Left colon (tissue), 2 donors: ENCODE data around the gene MRPL51. TPM values are rescaled to one million over a fixed set of nuclear protein-coding genes. Genes with fewer than 3 reads are reported as not detected.
"Not testable (repeated sequence)": the region's sequence is repeated elsewhere in the genome, so short reads cannot be mapped to it uniquely, and the experiment has no call there.

ENCODE experiments used
- ATAC-seq: fragments of 200-7000 bp; cut with Tn5 transposase; one replicate; pipeline ENCODE4 v1.9.1; 2020; ENCODE audit warnings: mild to moderate bottlenecking, moderate library complexity
- DNase-seq, 2 donors: peaks; one replicate each; pipeline ENCODE4 v3.0.0-alpha.2; 2020
- intact Hi-C, 2 donors: fragments of 100-400 bp; cut with DNase I in 1 of 2; cut with micrococcal nuclease in 1 of 2; formaldehyde crosslinking; loops; one replicate each; pipeline versions ENCODE4 v1.11.2 to v1.14.0; 2022; cut with DNase I, micrococcal nuclease
- total RNA-seq, 2 donors: library from RNA; stranded (reverse); fragmentation: NEBNext Ultra II Directional; extraction: Animal tissue kit (Norgen Biotek cat#: 25700); gene quantifications; one replicate each; pipeline ENCODE4 v1.2.1, GENCODE V29; 2021
- donor health status: DM: no; HTN: no; CAD: no.
- donor health status: DM: yes; HTN: yes; CAD: no.

MRPL51 gene
- total RNA-seq, 2 donors from 2014 or later = 124 to 131 TPM

DNA sequence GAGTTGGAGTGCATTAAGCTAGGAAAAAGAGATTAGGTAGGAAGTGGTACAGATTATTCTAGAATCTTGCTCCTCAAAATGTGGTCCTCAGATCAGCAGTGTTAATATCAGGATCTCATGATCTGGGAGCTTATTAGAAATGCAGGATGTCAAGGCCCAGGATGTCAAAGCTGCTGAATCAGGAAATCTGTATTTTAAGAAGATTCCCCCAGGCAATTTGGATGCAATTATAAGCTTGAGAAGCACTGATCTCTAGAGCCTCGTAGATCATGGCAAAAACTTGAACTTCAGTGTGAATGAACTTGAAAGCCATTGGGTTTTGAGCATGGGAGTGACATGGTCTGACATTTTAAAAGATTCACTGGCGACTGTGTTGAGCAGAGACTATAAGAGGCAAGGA, 7.4 kb upstream of the MRPL51 start:
- intact Hi-C loops = no loop called here
- DNase-seq (no peak), ATAC-seq (no peak)

DNA sequence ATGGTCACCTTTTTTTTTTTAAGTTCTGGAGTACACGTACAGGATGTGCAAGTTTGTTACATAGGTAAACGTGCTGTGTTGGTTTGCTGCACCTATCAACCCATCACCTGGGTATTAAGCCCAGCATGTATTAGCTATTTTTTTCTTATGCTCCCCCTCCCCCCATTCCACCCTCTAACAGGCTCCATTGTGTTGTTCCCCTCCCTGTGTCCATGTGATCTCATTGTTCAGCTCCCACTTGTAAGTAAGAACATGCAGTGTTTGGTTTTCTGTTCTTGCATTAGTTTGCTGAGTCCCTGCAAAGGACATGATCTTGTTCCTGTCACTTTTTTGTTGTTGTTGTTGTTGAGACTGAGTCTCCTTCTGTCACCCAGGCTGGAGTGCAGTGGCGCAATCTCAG, 4.2 kb upstream of the MRPL51 start:
- ATAC-seq, intact Hi-C loops, DNase-seq: not testable (repeated sequence)

DNA sequence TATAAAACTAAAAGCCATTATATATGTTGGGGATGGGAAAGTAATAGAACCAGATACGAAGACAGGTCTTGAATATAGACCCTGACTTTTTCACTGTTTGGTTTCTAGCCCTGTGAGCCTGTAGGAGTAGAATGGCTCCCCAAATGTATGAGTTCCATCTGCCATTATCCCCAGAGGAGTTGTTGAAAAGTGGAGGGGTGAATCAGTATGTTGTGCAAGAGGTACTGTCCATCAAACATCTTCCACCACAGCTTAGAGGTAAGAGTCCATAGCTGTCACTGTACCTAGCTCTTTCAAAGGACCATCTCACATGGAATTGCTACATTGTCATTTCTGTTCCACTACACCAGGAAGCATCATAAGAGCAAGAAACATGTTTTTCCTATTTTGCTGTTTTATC, 1.9 kb upstream of the MRPL51 start:
- ATAC-seq = no peak
- no peak for DNase-seq
- intact Hi-C loops = no loop called here

DNA sequence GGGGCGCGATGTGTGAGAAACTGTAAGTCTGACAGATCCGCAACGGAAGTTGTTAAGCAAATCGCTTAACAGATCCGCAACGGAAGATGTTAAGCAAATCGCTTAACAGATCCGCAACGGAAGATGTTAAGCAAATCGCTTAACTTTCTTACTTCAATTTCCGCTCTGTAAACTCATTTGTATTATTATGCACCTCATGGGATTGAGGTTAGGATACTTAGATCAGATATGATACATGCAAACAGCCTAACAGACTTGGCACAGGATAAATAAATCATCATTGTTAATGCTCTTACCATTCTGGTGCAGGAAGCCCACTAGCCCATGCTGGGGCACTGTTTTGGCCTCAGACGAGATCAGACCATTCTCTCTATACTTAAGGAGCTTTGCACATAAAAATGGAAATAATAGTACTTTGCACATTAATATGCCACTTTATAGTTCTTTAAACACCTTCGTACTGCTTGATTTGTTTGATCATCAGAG, 1.2 kb upstream of the MRPL51 start:
- intact Hi-C loops = no loop called here
- no peak for DNase-seq
- no peak for ATAC-seq

DNA sequence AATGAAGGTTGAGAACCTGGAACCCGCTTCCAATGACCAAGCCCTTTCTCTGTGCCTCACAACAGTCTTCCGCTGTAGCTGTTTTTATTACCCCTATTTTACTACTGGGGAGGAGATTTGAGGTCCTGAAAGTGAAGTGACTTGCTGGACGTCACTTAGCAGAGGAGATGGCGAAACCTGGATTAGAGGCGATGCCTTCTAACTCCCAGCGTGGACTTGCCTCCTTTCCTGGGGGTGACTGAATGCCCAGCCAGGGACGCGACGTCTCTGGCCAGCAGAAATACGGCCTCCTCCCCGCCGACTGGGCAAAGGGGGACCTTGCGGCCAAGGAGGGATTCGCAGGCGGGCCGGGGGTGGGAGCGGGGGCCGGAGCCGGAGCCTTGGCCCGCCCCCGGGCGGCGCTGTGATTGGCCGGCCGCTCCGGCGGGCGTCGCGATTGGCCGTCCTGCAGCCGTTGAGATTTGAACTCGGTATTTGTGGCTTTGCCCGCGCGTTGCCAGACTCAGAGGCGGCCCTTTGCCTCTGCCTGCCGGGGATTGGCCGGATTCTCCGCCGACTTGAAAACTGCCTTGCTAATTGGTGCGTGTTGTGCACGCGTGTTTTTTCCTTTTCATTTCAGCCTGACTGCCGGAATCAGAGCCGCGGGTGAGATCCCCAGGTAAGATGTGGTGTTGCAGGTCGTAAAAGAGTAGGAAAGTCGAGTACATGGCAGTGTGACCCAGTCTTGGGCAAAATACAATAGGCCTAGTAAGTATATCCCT, 615 bp upstream of the MRPL51 start, which contains the start of gene NCAPD2:
Gene NCAPD2 (plus strand): TSS at position 606 of the 761 bp plus-strand sequence. CDS start 997 bp downstream, outside the sequence.
- intact Hi-C loops = no loop called here
- peak; percentile 93 to 97 for DNase-seq
- peak; percentile 88 for ATAC-seq

DNA sequence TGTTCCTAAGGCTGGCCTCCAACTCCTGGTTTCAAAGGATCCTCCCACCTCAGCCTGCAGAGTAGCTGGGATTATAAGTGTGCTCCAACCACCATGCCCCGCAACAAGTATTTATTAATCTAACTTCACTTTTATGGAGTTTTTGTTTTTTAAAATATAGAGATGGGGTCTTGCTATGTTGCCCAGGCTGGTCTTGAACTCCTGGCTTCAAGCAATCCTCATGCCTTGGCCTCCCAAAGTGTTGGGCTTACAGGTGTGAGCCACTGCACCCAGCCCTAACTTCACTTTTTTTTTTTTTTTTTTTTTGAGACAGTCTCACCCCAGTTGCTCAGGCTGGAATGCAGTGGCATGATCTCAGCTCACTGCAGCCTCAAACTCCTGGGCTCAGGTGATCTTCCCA, 2.4 kb downstream of the MRPL51 start:
- intact Hi-C loops, DNase-seq, ATAC-seq: not testable (repeated sequence)

DNA sequence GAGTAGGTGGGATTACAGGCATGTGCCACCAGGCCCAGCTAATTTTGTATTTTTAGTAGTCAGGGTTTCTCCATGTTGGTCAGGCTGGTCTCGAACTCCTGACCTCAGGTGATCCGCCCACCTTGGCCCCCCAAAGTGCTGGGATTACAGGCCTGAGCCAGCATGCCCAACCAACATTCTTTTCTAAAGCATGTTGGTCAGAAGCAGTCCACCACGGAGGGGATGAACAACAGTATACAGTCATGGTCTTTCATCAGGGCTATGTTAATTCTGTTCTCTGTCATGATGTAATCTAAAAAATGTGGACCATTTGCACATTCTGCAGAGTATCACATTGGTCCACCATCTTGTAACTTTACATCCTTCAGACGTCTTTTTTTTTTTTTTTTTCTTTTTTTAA, 3.6 kb downstream of the MRPL51 start:
- intact Hi-C loops = no loop called here
- DNase-seq (no peak), ATAC-seq (no peak)

DNA sequence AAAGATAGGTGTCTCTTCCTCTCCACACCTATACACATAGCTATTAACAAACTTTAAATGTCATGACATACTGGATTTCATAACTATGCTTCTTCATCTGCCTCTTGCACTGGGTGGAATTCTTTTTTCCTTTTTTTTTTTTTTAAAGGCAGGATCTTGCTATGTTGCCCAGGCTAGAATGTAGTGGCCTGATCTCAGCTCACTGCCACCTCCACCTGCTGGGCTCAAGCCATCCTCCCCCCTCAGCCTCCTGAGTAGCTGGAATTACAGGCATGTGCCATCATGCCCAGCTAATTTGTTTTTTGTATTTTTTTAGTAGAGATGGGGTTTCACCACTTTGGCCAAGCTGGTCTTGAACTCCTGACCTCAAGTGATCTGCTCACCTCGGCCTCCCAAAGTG, 4.8 kb downstream of the MRPL51 start:
- DNase-seq = no peak
- intact Hi-C loops = no loop called here
- ATAC-seq = no peak

DNA sequence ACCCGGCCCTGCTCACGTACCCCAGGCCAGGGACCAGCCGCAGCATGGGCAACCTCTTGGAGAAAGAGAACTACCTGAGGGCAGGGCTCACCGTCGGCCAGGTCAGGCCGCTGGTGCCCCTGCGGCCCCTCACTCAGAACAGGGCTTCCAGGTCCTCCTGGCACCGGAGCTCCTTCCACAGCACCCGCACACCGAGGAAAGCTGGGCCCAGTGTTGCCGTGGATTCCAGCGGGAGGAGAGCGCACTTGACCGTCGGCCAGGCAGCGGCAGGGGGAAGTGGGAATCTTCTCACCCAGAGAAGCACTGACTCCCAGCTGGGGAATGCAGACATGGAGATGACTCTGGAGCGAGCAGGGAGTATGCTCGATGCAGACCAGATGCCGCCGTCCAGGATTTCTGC, 14.6 kb downstream of the MRPL51 start:
- intact Hi-C loops = no loop called here
- DNase-seq = no peak
- ATAC-seq = no peak

DNA sequence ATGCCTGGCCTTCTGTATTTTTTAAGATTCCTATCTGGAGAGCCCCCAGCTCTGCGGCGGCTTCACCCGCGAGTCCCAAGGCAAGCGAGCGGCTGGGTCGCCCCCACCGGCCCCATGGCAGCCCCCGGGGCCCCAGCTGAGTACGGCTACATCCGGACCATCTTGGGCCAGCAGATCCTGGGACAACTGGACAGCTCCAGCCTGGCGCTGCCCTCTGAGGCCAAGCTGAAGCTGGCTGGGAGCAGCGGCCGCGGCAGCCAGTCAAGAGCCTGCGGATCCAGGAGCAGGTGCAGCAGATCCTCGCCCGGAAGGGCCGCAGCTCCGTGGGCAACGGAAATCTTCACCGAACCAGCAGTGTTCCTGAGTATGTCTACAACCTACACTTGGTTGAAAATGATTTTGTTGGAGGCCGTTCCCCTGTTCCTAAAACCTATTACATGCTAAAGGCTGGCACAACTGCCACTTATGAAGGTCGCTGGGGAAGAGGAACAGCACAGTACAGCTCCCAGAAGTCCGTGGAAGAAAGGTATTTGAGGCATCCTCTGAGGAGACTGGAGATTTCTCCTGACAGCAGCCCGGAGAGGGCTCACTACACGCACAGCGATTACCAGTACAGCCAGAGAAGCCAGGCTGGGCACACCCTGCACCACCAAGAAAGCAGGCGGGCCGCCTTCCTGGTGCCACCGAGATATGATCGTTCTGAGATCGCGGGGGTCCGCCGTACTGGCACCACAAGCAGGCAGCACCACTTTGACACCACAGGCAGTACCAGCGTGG, 15.3 kb downstream of the MRPL51 start:
- ATAC-seq, intact Hi-C loops, DNase-seq: not testable (repeated sequence)

DNA sequence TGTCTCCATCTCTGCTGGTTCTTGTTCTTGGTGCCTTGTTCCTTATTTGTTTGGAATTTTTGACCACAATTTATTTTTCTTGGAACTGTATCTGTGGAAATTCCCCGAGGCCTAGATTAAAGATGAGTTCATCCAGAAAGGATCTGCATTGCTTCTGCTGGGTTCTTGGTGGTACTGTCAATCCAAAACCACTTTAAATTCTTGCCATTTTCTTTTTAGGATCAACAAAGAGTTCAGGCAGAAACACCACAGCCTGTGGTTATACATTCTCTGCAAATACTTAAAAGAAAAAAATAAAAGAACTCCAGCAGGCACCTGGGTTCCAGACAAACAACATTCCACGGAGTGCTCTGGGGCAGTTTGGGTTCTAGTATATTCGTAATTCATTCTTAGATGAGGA, 16.6 kb downstream of the MRPL51 start:
- intact Hi-C loops = no loop called here
- no peak for DNase-seq
- no peak for ATAC-seq

DNA sequence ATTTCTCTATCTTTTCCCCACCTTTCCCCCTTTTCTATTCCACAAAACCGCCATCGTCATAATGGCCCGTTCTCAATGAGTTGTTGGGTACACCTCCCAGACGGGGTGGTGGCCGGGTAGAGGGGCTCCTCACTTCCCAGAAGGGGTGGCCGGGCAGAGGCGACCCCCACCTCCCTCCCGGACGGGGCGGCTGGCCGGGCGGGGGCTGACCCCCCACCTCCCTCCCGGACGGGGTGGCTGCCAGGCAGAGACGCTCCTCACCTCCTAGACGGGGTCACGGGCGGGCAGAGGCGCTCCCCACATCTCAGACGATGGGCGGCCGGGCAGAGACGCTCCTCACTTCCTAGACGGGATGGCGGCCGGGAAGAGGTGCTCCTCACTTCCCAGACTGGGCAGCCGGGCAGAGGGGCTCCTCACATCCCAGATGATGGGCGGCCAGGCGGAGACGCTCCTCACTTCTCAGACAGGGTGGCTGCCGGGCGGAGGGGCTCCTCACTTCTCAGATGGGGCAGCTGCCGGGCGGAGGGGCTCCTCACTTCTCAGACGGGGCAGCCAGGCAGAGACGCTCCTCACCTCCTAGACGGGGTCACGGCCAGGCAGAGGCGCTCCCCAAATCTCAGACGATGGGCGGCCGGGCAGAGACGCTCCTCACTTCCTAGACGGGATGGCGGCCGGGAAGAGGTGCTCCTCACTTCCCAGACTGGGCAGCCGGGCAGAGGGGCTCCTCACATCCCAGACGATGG, 17.7 kb downstream of the MRPL51 start:
- DNase-seq, intact Hi-C loops, ATAC-seq: not testable (repeated sequence)

DNA sequence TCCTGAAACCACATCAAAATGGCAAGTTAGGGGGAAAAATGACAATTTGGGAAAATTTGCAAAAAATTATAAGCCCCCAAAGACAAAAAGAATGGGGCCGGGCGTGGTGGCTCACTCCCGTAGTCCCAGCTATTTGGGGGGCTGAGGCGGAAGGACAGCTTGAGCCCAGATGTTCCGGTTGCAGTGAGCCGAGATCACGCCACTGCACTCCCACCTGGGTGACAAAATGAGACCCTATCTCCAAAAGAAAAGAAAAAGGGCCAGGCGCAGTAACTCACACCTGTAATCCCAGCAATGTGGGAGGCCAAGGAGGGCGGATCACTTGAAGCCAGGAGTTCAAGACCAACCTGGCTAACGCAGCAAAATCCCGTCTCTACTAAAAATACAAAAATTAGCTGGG, 20.6 kb downstream of the MRPL51 start:
- no peak for DNase-seq
- intact Hi-C loops = no loop called here

DNA sequence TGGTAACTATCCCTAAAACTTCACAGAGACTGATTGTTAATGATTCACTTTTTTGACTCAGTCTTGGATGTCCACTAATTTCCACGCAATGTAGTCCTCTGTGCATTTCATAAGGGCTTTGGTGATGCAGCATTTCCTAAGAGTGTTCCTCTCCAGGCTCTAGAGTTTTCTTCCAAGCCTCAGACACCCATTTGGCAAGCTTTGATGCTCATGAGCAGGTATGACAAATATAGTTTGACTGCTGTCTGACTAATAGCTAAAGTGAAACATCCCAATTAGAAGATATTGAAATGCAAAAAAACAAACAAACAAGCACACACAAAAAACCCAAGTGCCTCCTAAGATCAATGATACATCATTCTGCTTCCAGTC, 21.1 kb downstream of the MRPL51 start:
- intact Hi-C loops = no loop called here
- DNase-seq (no peak), ATAC-seq (no peak)

More for the DNA sequence above, 20.6 kb downstream of the MRPL51 start:
- no peak for ATAC-seq

DNA sequence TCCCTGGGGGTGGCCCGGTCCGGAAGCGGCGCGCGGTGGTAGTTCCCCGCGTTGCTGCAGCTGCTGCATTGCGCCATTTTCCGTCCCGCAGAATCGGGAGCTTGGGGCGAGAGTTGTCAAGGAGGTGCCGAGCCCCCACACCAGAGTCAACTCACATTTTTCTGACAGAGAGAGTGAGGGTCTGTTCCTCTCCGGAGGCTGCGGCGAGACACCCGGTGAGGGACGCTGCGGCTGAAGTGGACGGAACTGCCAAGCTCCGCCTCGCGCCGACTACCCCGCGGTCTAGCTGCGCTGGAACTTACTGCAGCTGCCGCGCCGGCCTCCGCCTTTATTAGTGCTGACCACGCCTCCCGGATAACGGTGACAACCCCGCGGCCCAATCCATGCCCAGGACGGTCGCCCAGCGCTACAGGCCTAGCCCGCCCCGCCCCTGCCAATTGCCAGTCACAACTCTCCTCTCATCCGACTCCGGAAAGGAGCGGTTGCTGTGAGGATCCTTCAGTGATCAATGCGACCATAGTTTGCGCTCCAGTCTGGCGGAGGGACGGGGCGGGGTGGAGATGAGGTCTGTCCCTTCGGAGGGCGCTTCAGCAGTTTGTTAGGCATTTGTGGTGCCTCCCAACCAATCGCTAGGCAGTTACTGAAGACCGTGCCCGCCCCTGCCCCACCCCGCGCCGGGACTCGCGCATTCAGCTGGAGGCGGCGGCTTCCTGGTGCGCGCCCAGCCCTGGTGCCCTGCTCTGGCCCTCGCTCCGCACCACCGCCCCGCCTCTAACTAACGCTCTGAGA, 22.5 kb downstream of the MRPL51 start, which contains the start of gene VAMP1:
Gene VAMP1 (minus strand): TSS at position 303 of the 789 bp plus-strand sequence. CDS start 146 bp downstream, at position 157.
- intact Hi-C loops = no loop called here
- ATAC-seq (peak; percentile 90), DNase-seq (peak; percentile 98 to 99)

DNA sequence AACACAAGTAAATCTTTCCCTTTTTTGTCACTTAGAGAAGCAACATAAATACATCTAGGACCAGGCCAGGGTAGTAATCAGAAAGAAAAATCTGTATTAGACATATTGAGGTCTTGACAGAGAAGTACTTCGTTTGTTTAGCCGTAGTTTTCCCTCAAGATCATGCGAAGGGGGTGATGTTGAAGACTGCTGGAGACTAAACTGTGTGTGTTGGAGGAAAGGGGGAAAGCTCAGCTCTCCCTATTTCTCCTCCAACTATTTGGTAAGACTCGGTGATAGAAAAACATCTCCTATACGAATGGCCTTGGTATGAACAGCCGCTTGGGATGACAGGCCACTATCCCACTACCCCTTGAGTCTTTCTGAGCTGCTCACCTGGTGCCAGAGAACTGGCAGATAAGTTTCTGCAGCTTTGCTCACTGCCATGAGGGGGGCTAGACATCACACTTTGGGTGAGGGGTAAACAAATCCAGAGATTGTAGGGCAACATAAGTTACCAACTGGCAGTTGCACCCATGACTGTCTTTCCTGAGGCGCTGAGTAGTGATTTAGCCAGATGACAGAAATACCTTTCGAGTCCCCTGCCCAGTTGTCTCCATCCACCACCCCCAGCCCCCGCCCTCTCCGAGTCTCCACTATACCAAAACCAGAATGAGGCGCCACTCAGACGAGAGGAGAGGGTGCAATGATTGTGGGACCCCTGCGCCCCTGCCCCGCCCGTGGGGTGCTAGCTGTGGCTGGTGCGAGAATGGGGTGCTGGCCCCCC, 23.3 kb downstream of the MRPL51 start:
- intact Hi-C loops = loop anchor here in 1 of 2 donors (10.0 kb wide), 1 partner anchor 145 kb away; no protein-coding TSS in a partner anchor
- DNase-seq = no peak
- ATAC-seq = no peak

DNA sequence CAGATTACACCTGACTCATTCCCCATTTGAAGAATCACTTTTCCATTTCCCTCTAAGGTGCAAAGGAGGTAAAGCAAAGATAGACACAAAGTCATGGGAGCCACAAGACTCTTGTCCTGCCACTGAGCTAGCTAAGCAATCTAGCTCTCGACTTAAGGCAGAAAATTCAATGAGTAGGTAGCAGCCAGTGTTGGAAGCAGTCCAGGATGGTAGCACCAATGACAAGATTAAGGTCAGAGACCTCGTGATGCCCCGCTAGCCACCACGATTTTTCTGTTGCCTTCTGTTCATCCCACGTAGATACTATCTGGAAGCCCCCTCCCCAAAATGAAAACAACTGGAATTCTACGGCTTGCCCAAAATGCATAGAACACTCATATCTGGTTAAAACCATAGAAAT, 24.0 kb downstream of the MRPL51 start:
- DNase-seq (no peak), ATAC-seq (no peak)
- intact Hi-C loops = loop anchor here in 1 of 2 donors (10.0 kb wide), 1 partner anchor 144 kb away; no protein-coding TSS in a partner anchor

DNA sequence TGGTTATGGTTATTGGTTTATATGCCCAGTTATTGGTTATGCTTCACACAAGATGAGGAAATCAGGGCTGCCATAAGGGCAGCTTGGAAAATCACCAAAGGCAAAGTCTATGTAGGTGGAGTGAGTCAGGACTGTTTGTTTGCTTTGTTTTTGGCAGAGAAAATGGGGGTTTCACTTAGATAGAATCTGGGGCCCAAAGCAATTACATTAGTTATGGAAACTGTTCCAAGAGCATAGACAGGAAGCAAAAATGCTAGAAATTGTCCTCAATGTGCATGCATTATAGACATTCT, 24.8 kb downstream of the MRPL51 start:
- intact Hi-C loops = loop anchor here in 1 of 2 donors (10.0 kb wide), 1 partner anchor 143 kb away; no protein-coding TSS in a partner anchor
- DNase-seq (no peak), ATAC-seq (peak; percentile 21)
